ENCODE measurements around the gene ZDHHC6. TPM values are rescaled to one million over a fixed set of nuclear protein-coding genes. Genes with fewer than 3 reads are reported as not detected.
A peak's percentile ranks its signal among the peaks of the same experiment; 100 is the strongest.
"Not testable (repeated sequence)": the region's sequence is repeated elsewhere in the genome, so short reads cannot be mapped to it uniquely, and the experiment has no call there.

Gene ZDHHC6
- total and polyA plus RNA-seq, 12 donors = 10.8 to 51.9 (median 27.8) TPM

DNA sequence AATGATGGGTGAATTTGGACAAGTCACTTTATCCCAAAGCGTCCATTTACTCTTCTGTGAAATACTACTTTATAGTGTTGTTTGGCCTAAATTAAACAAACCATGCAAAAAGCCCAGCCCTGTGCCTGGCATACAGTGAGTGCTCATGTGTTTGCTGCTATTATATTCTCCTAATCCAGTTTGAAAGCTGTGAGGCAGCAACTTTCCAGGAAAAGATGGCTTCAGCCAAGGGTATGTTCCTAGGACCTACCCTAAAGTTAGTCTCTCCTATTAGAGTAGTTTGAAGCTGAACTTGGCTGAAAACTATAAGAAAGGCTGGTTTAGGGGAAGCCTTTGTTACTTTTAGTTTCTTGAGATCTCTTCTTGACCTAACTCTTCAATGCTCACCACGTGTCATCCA is 52.9 kb downstream of the ZDHHC6 start:
- no peaks in the 10 kb centered on the region for H3K36me3 ChIP-seq (replicated peaks in 1 of 2)
- DNase-seq = no peak
- intact Hi-C loops (cut with DNase I) = no loop called here
- TF ChIP-seq POLR2A (IDR thresholded peaks at IDR 0.05) = no peak
- no peak overlapping the region for H3K27ac ChIP-seq
- H3K4me1 ChIP-seq (replicated peaks in 1 of 2) = no peaks in the 10 kb centered on the region
- H3K4me3 ChIP-seq = no peak overlapping the region
- H3K9me3 ChIP-seq (replicated peaks in 1 of 3) = no peaks in the 10 kb centered on the region
- 89 to 99% (median 92%) methylated on average over 2 of the region's 2 CpGs for WGBS, 4 donors
- H3K27me3 ChIP-seq = no peaks in the 10 kb centered on the region

DNA sequence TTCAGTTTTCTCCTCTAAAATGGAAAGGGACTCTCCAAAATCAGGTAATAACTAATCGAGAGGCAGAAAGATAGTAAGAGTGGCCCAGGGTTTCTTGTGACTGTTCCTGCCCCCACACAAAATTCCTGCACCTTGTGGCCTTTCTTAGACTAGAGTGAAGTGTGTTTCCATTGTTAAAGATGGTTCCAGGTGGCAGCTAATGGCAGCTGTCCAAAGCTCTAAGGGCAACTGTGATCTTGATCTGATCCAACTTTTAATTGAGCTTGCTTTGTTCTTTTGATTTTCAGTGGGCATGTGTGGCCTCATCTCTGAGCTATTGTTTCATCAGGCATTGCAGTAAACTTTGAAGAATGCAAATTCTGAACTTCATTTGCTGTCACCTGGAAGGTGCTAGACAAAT is 53.4 kb downstream of the ZDHHC6 start:
- DNase-seq = no peak
- H3K36me3 ChIP-seq (replicated peaks in 1 of 2) = no peaks in the 10 kb centered on the region
- no peaks in the 10 kb centered on the region for H3K4me1 ChIP-seq (replicated peaks in 1 of 2)
- WGBS, 4 donors = 79 to 86% (median 80%) methylated on average over 1 of the region's 1 CpG
- no peak overlapping the region for H3K27ac ChIP-seq
- no peak overlapping the region for H3K4me3 ChIP-seq
- no peaks in the 10 kb centered on the region for H3K27me3 ChIP-seq
- H3K9me3 ChIP-seq (replicated peaks in 1 of 3) = no peaks in the 10 kb centered on the region
- TF ChIP-seq, protein P1, sequence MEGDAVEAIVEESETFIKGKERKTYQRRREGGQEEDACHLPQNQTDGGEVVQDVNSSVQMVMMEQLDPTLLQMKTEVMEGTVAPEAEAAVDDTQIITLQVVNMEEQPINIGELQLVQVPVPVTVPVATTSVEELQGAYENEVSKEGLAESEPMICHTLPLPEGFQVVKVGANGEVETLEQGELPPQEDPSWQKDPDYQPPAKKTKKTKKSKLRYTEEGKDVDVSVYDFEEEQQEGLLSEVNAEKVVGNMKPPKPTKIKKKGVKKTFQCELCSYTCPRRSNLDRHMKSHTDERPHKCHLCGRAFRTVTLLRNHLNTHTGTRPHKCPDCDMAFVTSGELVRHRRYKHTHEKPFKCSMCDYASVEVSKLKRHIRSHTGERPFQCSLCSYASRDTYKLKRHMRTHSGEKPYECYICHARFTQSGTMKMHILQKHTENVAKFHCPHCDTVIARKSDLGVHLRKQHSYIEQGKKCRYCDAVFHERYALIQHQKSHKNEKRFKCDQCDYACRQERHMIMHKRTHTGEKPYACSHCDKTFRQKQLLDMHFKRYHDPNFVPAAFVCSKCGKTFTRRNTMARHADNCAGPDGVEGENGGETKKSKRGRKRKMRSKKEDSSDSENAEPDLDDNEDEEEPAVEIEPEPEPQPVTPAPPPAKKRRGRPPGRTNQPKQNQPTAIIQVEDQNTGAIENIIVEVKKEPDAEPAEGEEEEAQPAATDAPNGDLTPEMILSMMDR (IDR thresholded peaks at IDR 0.05) = no peak
- TF ChIP-seq POLR2A (IDR thresholded peaks at IDR 0.05) = no peak
- intact Hi-C loops (cut with DNase I) = no loop called here

DNA sequence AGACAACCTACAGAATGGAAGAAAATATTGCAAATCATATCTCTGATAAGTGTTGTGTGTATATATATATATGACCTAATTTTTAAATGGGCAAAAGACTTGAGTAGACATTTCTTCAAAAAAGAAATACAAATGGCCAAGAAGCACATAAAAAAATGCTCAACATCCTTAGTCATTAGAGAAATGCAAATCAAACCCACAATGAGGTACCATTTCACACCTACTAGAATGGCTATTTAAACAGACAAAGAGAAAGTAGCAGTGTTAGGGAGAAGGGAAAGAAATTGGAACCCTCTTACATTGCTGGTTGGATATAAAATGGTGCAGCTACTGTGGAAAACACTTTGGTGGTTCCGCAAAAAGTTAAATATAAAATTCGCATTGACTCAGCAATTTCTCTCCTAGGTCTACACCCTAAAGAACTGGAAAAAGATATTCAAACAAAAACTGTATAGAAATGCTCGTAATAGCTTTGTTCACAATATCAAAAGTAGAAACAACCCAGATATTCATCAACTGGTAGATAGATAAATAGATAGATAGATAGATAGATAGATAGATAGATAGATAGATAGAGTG is 56.5 kb downstream of the ZDHHC6 start:
- Histone ChIP-seq H3K4me1 (replicated peaks in 1 of 2) (no peaks in the 10 kb centered on the region), H3K4me3 (no peak overlapping the region), H3K27ac (no peak overlapping the region), H3K27me3 (no peaks in the 10 kb centered on the region), H3K9me3 (replicated peaks in 1 of 3) (no peaks in the 10 kb centered on the region), H3K36me3 (replicated peaks in 1 of 2) (no peaks in the 10 kb centered on the region)
- TF ChIP-seq POLR2A (IDR thresholded peaks at IDR 0.05) = no peak
- TF ChIP-seq, protein P1 (IDR thresholded peaks at IDR 0.05) = no peak
- WGBS, 4 donors = 92 to 97% (median 92%) methylated on average over 3 of the region's 3 CpGs
- intact Hi-C loops (cut with DNase I) = no loop called here
- DNase-seq = no peak

DNA sequence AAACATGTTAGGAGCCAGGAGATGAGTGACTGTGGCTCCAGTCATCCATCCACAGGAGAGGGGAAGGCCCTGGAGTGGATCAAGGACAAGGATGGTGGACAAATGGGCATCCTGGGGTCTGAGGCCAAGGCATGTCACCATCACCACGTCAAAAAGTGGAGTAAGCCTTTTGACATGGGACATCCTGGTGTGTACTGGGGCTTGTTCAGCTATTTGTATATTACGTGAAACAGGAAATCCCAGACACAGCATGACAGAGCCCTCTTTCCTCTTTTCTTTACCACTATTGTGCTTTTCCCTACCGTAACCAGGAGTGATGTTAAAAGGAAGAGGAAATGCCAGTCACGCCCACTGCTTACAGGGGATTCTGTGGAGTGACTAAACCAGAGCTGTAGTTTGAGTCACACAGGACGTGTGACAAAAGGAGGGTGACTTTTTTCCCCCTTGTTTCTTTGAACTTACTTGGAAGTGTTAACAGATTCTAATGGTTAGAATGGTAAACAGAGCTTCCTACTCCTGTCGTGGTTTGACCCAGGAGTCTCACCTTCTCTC is 57.4 kb downstream of the ZDHHC6 start:
- no peaks in the 10 kb centered on the region for H3K27me3 ChIP-seq
- peak overlapping the region in 2 of 5 donors; percentile 38 to 54 for H3K27ac ChIP-seq
- H3K4me3 ChIP-seq = no peak overlapping the region
- H3K9me3 ChIP-seq (replicated peaks in 1 of 3) = no peaks in the 10 kb centered on the region
- WGBS, 4 donors = 47 to 66% (median 57%) methylated on average over 6 of the region's 6 CpGs
- H3K4me1 ChIP-seq (replicated peaks in 1 of 2) = no peaks in the 10 kb centered on the region
- intact Hi-C loops (cut with DNase I) = no loop called here
- DNase-seq = peak in 4 of 7 donors; percentile 25 to 67 (median 52)
- TF ChIP-seq POLR2A (IDR thresholded peaks at IDR 0.05) = no peak
- TF ChIP-seq, protein P1 (IDR thresholded peaks at IDR 0.05) = no peak
- H3K36me3 ChIP-seq (replicated peaks in 1 of 2) = no peaks in the 10 kb centered on the region

DNA sequence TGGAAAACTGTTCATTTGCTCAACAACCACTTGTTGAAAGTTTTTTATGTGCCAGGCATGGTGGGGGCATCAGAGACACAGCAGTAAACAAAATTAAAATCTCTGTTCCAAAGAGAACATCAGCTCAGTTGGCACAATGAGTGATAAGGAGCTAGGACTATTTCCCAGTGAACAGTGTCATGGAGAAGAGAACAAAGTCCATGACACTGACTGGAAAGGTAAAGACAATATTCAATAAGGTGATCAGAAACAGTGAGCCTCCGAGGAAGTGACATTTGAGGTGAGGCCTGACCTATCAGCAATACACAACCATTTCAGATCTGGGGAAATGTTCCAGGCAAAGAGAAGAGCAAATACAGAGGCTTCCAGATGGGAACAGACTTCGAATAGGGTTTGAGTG is 58.2 kb downstream of the ZDHHC6 start:
- H3K4me3 ChIP-seq = no peak overlapping the region
- TF ChIP-seq, protein P1 (IDR thresholded peaks at IDR 0.05) = no peak
- TF ChIP-seq POLR2A (IDR thresholded peaks at IDR 0.05) = no peak
- H3K27ac ChIP-seq = no peak overlapping the region
- H3K4me1 ChIP-seq (replicated peaks in 1 of 2) = peaks cover 4 to 5% of the 10 kb centered on the region in 2 donors
- DNase-seq = no peak
- WGBS, 4 donors = 44 to 94% (median 80%) methylated on average over 2 of the region's 2 CpGs
- no peaks in the 10 kb centered on the region for H3K9me3 ChIP-seq (replicated peaks in 1 of 3)
- intact Hi-C loops (cut with DNase I) = no loop called here
- H3K36me3 ChIP-seq (replicated peaks in 1 of 2) = no peaks in the 10 kb centered on the region
- H3K27me3 ChIP-seq = no peaks in the 10 kb centered on the region

DNA sequence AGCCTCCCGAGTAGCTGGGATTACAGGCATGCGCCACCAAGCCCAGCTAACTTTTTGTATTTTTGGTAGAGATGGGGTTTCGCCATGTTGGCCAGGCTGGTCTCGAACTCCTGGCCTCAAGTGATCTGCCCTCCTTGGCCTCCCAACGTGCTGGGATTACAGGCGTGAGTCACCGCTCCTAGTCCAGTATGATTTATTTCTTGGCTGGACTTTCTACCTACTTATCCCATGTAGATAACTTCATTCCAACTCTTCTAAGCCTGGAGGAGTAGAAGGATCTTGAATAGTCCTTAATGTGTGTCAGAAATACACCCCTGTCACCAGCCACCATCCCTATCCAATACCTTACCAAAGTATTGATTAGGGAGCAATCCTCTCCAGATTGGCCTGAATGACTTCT is 58.7 kb downstream of the ZDHHC6 start:
- DNase-seq; intact Hi-C loops (cut with DNase I); H3K9me3 ChIP-seq (replicated peaks in 1 of 3); H3K36me3 ChIP-seq (replicated peaks in 1 of 2); H3K4me3 ChIP-seq; H3K27ac ChIP-seq; H3K4me1 ChIP-seq (replicated peaks in 1 of 2); H3K27me3 ChIP-seq: not testable (repeated sequence)
- 58 to 71% (median 66%) methylated on average over 7 of the region's 7 CpGs for WGBS, 4 donors
